HL-60 (cell line): ENCODE results near the gene KRTAP3-3.

Source experiments
- DNase-seq, 2 experiments: peaks; one replicate each; pipeline ENCODE4 v3.0.0-alpha.2; 2010 to 2020; ENCODE audit warnings: low read depth in 1 of 2, low spot score in 1 of 2
- H3K27ac ChIP-seq: fragments of 250-450 bp; sonication (Bioruptor Pico); replicated peaks from 2 replicates; pipeline ENCODE4 v1.5.1; 2020; ENCODE audit warnings: mild to moderate bottlenecking, moderate library complexity
- H3K27me3 ChIP-seq: fragments of 250-450 bp; sonication (Bioruptor Pico); 2 replicates; pipeline ENCODE4 v1.5.1; 2021; ENCODE audit warnings: mild to moderate bottlenecking, moderate library complexity; ENCODE audit not compliant: insufficient read depth, poor library complexity, severe bottlenecking
- H3K4me3 ChIP-seq: replicated peaks from 2 replicates; pipeline ENCODE4 v1.5.1; 2011; ENCODE audit warnings: mild to moderate bottlenecking, control low read depth, low read length; ENCODE audit not compliant: insufficient read depth
- GABPA ChIP-seq: IDR thresholded peaks from 2 replicates; pipeline ENCODE4 v1.6.1; 2012; ENCODE audit warnings: low read depth
- POLR2AphosphoS5 ChIP-seq: IDR thresholded peaks from 2 replicates; pipeline ENCODE4 v1.6.1; 2012; ENCODE audit warnings: low read depth
- SPI1 ChIP-seq: IDR thresholded peaks from 2 replicates; pipeline ENCODE4 v1.6.1; 2012; ENCODE audit warnings: low read depth, mild to moderate bottlenecking, borderline replicate concordance
- TF ChIP-seq, protein P1 (sequence below): IDR thresholded peaks from one replicate; pipeline ENCODE4 v1.5.1; 2011; ENCODE audit warnings: low read length, control low read depth, inconsistent platforms; ENCODE audit not compliant: insufficient read depth
- TF ChIP-seq, protein P2 (sequence below): IDR thresholded peaks from 2 replicates; pipeline ENCODE4 v1.6.1; 2012; ENCODE audit warnings: low read depth; ENCODE audit not compliant: insufficient replicate concordance

KRTAP3-3 gene

DNA sequence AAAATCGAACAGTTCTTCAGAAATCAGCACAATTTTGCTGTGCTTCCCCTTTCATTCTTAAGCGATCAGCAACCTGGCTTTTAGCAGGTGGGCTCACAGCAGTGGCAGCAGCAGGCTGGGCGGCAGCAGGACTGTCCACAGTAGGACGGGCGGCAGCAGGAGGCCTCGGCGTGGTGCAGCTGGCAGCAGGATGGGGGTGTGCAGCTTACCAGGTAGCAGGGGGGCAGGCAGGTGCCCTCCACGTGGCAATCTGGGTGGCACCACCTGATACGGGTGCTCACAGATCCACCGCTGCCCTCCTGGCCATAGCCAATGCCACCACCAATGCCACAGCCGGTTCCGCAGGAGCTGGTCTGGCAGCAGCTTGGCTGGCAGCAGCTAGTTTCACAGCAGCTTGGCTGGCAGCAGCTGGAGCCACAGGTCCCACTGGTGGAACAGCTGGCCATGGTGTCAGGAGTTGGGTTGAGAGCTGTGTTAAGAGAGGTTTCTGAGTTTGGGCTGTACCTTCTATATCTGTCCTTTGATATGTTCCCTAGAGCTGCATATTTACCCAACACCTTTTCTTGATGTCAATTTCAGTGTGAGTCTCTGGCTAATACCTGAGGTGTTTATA is 35.8 kb upstream of the KRTAP3-3 start, which contains the start of gene KRTAP1-4:
KRTAP1-4 (minus strand) TSS at position 563 of the 613 bp plus-strand sequence; CDS start at position 446, 117 bp downstream.
- peaks cover 3% of the 10 kb centered on the region for H3K27me3 ChIP-seq
- DNase-seq = no peak
- H3K27ac ChIP-seq = no peak within 1 kb of the TSS
- no peak within 1 kb of the TSS for H3K4me3 ChIP-seq
- no peak for TF ChIP-seq POLR2AphosphoS5
- TF ChIP-seq, protein P1, sequence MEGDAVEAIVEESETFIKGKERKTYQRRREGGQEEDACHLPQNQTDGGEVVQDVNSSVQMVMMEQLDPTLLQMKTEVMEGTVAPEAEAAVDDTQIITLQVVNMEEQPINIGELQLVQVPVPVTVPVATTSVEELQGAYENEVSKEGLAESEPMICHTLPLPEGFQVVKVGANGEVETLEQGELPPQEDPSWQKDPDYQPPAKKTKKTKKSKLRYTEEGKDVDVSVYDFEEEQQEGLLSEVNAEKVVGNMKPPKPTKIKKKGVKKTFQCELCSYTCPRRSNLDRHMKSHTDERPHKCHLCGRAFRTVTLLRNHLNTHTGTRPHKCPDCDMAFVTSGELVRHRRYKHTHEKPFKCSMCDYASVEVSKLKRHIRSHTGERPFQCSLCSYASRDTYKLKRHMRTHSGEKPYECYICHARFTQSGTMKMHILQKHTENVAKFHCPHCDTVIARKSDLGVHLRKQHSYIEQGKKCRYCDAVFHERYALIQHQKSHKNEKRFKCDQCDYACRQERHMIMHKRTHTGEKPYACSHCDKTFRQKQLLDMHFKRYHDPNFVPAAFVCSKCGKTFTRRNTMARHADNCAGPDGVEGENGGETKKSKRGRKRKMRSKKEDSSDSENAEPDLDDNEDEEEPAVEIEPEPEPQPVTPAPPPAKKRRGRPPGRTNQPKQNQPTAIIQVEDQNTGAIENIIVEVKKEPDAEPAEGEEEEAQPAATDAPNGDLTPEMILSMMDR = no peak
- TF ChIP-seq SPI1 = no peak
- TF ChIP-seq, protein P2, sequence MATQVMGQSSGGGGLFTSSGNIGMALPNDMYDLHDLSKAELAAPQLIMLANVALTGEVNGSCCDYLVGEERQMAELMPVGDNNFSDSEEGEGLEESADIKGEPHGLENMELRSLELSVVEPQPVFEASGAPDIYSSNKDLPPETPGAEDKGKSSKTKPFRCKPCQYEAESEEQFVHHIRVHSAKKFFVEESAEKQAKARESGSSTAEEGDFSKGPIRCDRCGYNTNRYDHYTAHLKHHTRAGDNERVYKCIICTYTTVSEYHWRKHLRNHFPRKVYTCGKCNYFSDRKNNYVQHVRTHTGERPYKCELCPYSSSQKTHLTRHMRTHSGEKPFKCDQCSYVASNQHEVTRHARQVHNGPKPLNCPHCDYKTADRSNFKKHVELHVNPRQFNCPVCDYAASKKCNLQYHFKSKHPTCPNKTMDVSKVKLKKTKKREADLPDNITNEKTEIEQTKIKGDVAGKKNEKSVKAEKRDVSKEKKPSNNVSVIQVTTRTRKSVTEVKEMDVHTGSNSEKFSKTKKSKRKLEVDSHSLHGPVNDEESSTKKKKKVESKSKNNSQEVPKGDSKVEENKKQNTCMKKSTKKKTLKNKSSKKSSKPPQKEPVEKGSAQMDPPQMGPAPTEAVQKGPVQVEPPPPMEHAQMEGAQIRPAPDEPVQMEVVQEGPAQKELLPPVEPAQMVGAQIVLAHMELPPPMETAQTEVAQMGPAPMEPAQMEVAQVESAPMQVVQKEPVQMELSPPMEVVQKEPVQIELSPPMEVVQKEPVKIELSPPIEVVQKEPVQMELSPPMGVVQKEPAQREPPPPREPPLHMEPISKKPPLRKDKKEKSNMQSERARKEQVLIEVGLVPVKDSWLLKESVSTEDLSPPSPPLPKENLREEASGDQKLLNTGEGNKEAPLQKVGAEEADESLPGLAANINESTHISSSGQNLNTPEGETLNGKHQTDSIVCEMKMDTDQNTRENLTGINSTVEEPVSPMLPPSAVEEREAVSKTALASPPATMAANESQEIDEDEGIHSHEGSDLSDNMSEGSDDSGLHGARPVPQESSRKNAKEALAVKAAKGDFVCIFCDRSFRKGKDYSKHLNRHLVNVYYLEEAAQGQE = no peak
- TF ChIP-seq GABPA = no peak

DNA sequence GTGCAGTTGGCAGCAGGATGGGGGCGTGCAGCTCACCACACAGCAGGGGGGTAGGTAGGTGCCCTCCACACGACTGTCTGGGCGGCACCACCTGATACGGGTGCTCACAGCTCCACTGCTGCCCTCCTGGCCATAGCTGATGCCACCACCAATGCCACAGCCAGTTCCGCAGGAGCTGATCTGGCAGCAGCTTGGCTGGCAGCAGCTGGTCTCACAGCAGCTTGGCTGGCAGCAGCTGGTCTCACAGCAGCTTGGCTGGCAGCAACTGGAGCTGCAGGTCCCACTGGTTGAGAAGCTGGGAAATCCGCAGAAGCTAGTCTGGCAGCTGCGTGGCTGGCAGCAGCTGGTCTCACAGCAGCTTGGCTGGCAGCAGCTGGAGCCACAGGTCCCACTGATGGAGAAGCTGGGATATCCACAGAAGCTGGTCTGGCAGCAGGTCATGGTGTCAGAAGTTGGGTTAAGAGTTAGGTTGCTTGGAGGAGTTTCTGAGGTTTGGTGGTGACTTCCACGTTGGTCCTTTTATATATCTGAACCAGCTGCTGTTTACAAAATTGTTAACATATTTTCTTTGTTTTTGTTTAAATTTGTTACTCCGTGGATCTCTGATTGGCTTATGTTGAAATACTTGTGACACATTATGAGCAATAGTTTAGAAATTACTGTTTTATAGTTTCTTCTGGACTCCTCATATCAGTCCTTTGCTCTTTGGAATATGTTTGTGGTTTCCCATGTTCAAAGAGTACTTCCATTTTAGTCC is 32.9 kb upstream of the KRTAP3-3 start, which contains the start of gene KRTAP1-5:
KRTAP1-5 (minus strand) TSS at position 494 of the 757 bp plus-strand sequence; CDS start at position 441, 53 bp downstream.
- DNase-seq = no peak
- H3K27me3 ChIP-seq = peaks cover 3% of the 10 kb centered on the region
- no peak within 1 kb of the TSS for H3K27ac ChIP-seq
- TF ChIP-seq, protein P2 = no peak
- TF ChIP-seq SPI1 = no peak
- no peak within 1 kb of the TSS for H3K4me3 ChIP-seq

DNA sequence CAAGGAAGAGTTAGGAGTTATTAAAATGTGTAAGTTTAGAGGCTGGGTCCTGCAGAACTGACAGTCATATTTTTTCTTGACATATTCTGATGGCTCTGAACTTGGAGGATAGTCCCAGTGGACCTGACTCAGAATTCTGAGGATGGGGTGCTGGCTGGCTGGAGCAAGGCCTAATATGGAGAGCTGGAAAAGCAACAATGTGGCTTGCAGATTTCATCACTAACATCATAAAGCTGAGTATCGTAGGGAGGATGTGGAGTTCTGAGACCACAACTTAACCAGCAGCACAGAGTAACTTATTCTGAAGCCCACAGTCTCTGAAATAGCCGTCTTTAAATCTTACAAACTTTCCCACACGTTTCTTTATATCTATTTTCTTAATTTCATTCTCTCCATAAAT is 30.7 kb upstream of the KRTAP3-3 start:
- TF ChIP-seq, protein P2 = no peak
- Histone ChIP-seq H3K27ac (no peak overlapping the region), H3K27me3 (peaks cover 3% of the 10 kb centered on the region), H3K4me3 (no peak overlapping the region)
- no peak for DNase-seq

DNA sequence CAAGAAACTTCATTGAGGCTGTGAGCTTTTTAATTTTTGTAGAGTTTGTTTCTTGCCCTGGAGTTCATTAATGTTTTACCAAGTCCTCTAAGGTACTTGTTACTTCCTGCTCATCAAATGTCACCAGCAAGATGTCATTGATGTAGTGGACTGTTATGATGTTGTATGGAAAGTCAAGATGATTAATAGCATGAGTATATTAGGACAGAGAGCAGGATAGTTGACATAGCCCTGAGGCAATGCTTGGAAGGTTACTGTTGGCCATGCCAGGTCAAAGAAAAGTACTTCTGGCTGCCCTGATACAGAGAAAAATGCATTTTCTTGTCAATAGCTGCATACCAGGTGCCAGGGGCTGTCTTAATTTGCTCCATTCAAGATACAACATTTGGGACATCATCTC is 26.4 kb upstream of the KRTAP3-3 start:
- Histone ChIP-seq H3K27ac (no peak overlapping the region), H3K4me3 (no peak overlapping the region)

More for the DNA sequence above, 26.4 kb upstream of the KRTAP3-3 start:
- TF ChIP-seq, protein P1 = no peak
- no peak for TF ChIP-seq GABPA
- no peak for TF ChIP-seq SPI1
- TF ChIP-seq, protein P2 = no peak
- no peak for TF ChIP-seq POLR2AphosphoS5
- H3K27me3 ChIP-seq = no peaks in the 10 kb centered on the region
- DNase-seq = no peak
